Immature natural killer cell (primary cell): ENCODE measurements around the gene HGF. TPM values are rescaled to one million over a fixed set of nuclear protein-coding genes. Genes with fewer than 3 reads are reported as not detected.

ENCODE experiments used
- DNase-seq, 3 donors: peaks; one replicate each; pipeline ENCODE4 v3.0.0; 2022; ENCODE audit warnings: mixed read lengths in 1 of 3
- H3K27ac Mint-ChIP-seq, 6 donors: one replicate each; pipeline ENCODE4 v1.8.0; 2020; ENCODE audit warnings: mixed read lengths in 6 of 6, mild to moderate bottlenecking in 5 of 6, inconsistent platforms in 4 of 6, moderate library complexity in 3 of 6
- H3K27me3 Mint-ChIP-seq, 3 donors: one replicate each; pipeline ENCODE4 v1.8.0; 2020 to 2021; ENCODE audit warnings: low read depth in 3 of 3, mild to moderate bottlenecking in 3 of 3, mixed read lengths in 3 of 3, moderate library complexity in 3 of 3, inconsistent platforms in 1 of 3
- H3K36me3 Mint-ChIP-seq, 3 donors: one replicate each; pipeline ENCODE4 v1.8.0; 2020; ENCODE audit warnings: mixed read lengths in 3 of 3, inconsistent platforms in 2 of 3, mild to moderate bottlenecking in 2 of 3
- H3K4me1 Mint-ChIP-seq, 2 donors: one replicate each; pipeline ENCODE4 v1.8.0; 2020; ENCODE audit warnings: inconsistent platforms in 2 of 2, mild to moderate bottlenecking in 2 of 2, mixed read lengths in 2 of 2, moderate library complexity in 1 of 2
- H3K4me3 Mint-ChIP-seq, 5 donors: one replicate each; pipeline ENCODE4 v1.8.0; 2020; ENCODE audit warnings: mild to moderate bottlenecking in 5 of 5, mixed read lengths in 5 of 5, inconsistent platforms in 3 of 5, moderate library complexity in 3 of 5
- H3K9me3 Mint-ChIP-seq, 6 donors: one replicate each; pipeline ENCODE4 v1.8.0; 2020; ENCODE audit warnings: mild to moderate bottlenecking in 6 of 6, mixed read lengths in 6 of 6, inconsistent platforms in 4 of 6, moderate library complexity in 3 of 6
- polyA plus RNA-seq, 3 donors: library from polyadenylated mRNA; unstranded; fragments of 300-500 nt; fragmentation: Illumina TruSeq; gene quantifications; one replicate each; pipeline ENCODE4 v1.2.3, GENCODE V29; 2021

Gene HGF
- polyA plus RNA-seq, 3 donors from 2014 or later: not detected

GRCh38 chr7:81676105-81676811 is 93.6 kb downstream of the HGF start:
- Mint-ChIP-seq H3K9me3 (peaks cover 0 to 43% (median 11%) of the 10 kb centered on the region in 6 donors), H3K27ac (no peak overlapping the region), H3K27me3 (peaks cover 0 to 3% (median 0%) of the 10 kb centered on the region in 3 donors), H3K4me1 (no peaks in the 10 kb centered on the region), H3K4me3 (no peak overlapping the region), H3K36me3 (no peaks in the 10 kb centered on the region)
- DNase-seq: no peak

- Mint-ChIP-seq H3K9me3 (peaks cover 2 to 43% (median 14%) of the 10 kb centered on the region in 6 donors), H3K27ac (no peak overlapping the region), H3K4me1 (no peaks in the 10 kb centered on the region), H3K36me3 (no peaks in the 10 kb centered on the region), H3K27me3 (peaks cover 0 to 3% (median 0%) of the 10 kb centered on the region in 3 donors), H3K4me3 (no peak overlapping the region)
- no peak for DNase-seq
These were observed 95.4 kb downstream of the HGF start for GRCh38 chr7:81674431-81674830.

- Mint-ChIP-seq H3K27me3 (peaks cover 0 to 2% (median 0%) of the 10 kb centered on the region in 3 donors), H3K4me1 (no peaks in the 10 kb centered on the region)
- DNase-seq: no peak
These were observed 97.0 kb downstream of the HGF start for GRCh38 chr7:81672872-81673271.

GRCh38 chr7:81669476-81670105 is 100.3 kb downstream of the HGF start:
- H3K27me3 Mint-ChIP-seq: peaks cover 0 to 3% (median 0%) of the 10 kb centered on the region in 3 donors
- no peaks in the 10 kb centered on the region for H3K4me1 Mint-ChIP-seq
- H3K9me3 Mint-ChIP-seq: peaks cover 6 to 45% (median 13%) of the 10 kb centered on the region in 6 donors

More at GRCh38 chr7:81672872-81673271, 97.0 kb downstream of the HGF start:
- H3K36me3 Mint-ChIP-seq: no peaks in the 10 kb centered on the region
- no peak overlapping the region for H3K27ac Mint-ChIP-seq
- peaks cover 6 to 41% (median 14%) of the 10 kb centered on the region in 6 donors for H3K9me3 Mint-ChIP-seq
- H3K4me3 Mint-ChIP-seq: no peak overlapping the region

GRCh38 chr7:81666209-81666608 is 103.6 kb downstream of the HGF start:
- Mint-ChIP-seq H3K27ac (no peak overlapping the region), H3K9me3 (peaks cover 12 to 48% (median 20%) of the 10 kb centered on the region in 6 donors), H3K4me3 (no peak overlapping the region), H3K4me1 (no peaks in the 10 kb centered on the region), H3K27me3 (peaks cover 0 to 4% (median 0%) of the 10 kb centered on the region in 3 donors), H3K36me3 (no peaks in the 10 kb centered on the region)
- no peak for DNase-seq

More at GRCh38 chr7:81669476-81670105, 100.3 kb downstream of the HGF start:
- no peak for DNase-seq
- Mint-ChIP-seq H3K36me3 (no peaks in the 10 kb centered on the region), H3K27ac (no peak overlapping the region), H3K4me3 (no peak overlapping the region)

GRCh38 chr7:81665236-81665635 is 104.6 kb downstream of the HGF start:
- Mint-ChIP-seq H3K9me3 (peaks cover 12 to 55% (median 22%) of the 10 kb centered on the region in 6 donors), H3K27ac (no peak overlapping the region), H3K4me1 (no peaks in the 10 kb centered on the region), H3K4me3 (no peak overlapping the region), H3K36me3 (no peaks in the 10 kb centered on the region), H3K27me3 (peaks cover 0 to 4% (median 0%) of the 10 kb centered on the region in 3 donors)
- no peak for DNase-seq

- peaks cover 0 to 4% (median 0%) of the 10 kb centered on the region in 3 donors for H3K27me3 Mint-ChIP-seq
- H3K36me3 Mint-ChIP-seq: no peaks in the 10 kb centered on the region
- H3K9me3 Mint-ChIP-seq: peaks cover 8 to 58% (median 19%) of the 10 kb centered on the region in 6 donors
- no peak overlapping the region for H3K4me3 Mint-ChIP-seq
- DNase-seq: no peak
- no peak overlapping the region for H3K27ac Mint-ChIP-seq
- no peaks in the 10 kb centered on the region for H3K4me1 Mint-ChIP-seq
These were observed 105.5 kb downstream of the HGF start for GRCh38 chr7:81664304-81664703.

GRCh38 chr7:81662531-81662930 is 107.3 kb downstream of the HGF start:
- no peak overlapping the region for H3K4me3 Mint-ChIP-seq
- H3K27ac Mint-ChIP-seq: no peak overlapping the region
- H3K4me1 Mint-ChIP-seq: no peaks in the 10 kb centered on the region
- peaks cover 0 to 2% (median 0%) of the 10 kb centered on the region in 3 donors for H3K27me3 Mint-ChIP-seq
- H3K36me3 Mint-ChIP-seq: no peaks in the 10 kb centered on the region
- no peak for DNase-seq
- peaks cover 6 to 67% (median 16%) of the 10 kb centered on the region in 6 donors for H3K9me3 Mint-ChIP-seq

GRCh38 chr7:81659697-81660395 is 110.0 kb downstream of the HGF start:
- no peaks in the 10 kb centered on the region for H3K4me1 Mint-ChIP-seq
- H3K4me3 Mint-ChIP-seq: no peak overlapping the region
- no peak overlapping the region for H3K27ac Mint-ChIP-seq
- H3K9me3 Mint-ChIP-seq: peaks cover 6 to 68% (median 22%) of the 10 kb centered on the region in 6 donors
- no peaks in the 10 kb centered on the region for H3K36me3 Mint-ChIP-seq
- H3K27me3 Mint-ChIP-seq: peaks cover 0 to 2% (median 0%) of the 10 kb centered on the region in 3 donors
- DNase-seq: no peak

- Mint-ChIP-seq H3K4me3 (no peak overlapping the region), H3K4me1 (no peaks in the 10 kb centered on the region), H3K36me3 (no peaks in the 10 kb centered on the region), H3K27ac (no peak overlapping the region), H3K9me3 (peaks cover 5 to 76% (median 22%) of the 10 kb centered on the region in 6 donors), H3K27me3 (no peaks in the 10 kb centered on the region)
- no peak for DNase-seq
These were observed 112.3 kb downstream of the HGF start for GRCh38 chr7:81657551-81657950.

GRCh38 chr7:81655271-81655670 is 114.6 kb downstream of the HGF start:
- Mint-ChIP-seq H3K27ac (no peak overlapping the region), H3K9me3 (peaks cover 6 to 76% (median 24%) of the 10 kb centered on the region in 6 donors), H3K36me3 (no peaks in the 10 kb centered on the region), H3K4me1 (no peaks in the 10 kb centered on the region), H3K4me3 (no peak overlapping the region), H3K27me3 (no peaks in the 10 kb centered on the region)
- DNase-seq: no peak

- no peak for DNase-seq
- Mint-ChIP-seq H3K27me3 (no peaks in the 10 kb centered on the region), H3K4me3 (no peak overlapping the region), H3K36me3 (no peaks in the 10 kb centered on the region), H3K9me3 (peaks cover 11 to 66% (median 24%) of the 10 kb centered on the region in 6 donors), H3K4me1 (no peaks in the 10 kb centered on the region), H3K27ac (no peak overlapping the region)
These were observed 117.6 kb downstream of the HGF start for GRCh38 chr7:81652225-81652624.
